NCI-H1436 (cell line): ENCODE data around the gene DDA1.
A peak's percentile ranks its signal among the peaks of the same experiment; 100 is the strongest.
"Not testable (repeated sequence)": the region's sequence is repeated elsewhere in the genome, so short reads cannot be mapped to it uniquely, and the experiment has no call there.

Source experiments
- DNase-seq: peaks from one replicate; lab custom pipeline; 2025; lab: John Stamatoyannopoulos, UW

DDA1 gene

GRCh38 chr19:17286752-17287151, 22.6 kb upstream of the DDA1 start:
- DNase-seq: no peak

- DNase-seq: no peak
These were observed 19.9 kb upstream of the DDA1 start for GRCh38 chr19:17289489-17289888.

- no peak for DNase-seq
These were observed 16.9 kb upstream of the DDA1 start for GRCh38 chr19:17292301-17293074.

GRCh38 chr19:17293605-17294004, 15.8 kb upstream of the DDA1 start:
- no peak for DNase-seq

GRCh38 chr19:17294051-17294891, 15.1 kb upstream of the DDA1 start:
- DNase-seq: no peak

- DNase-seq: not testable (repeated sequence)
These were observed 13.8 kb upstream of the DDA1 start for GRCh38 chr19:17295551-17295950.

- no peak for DNase-seq
These were observed 13.1 kb upstream of the DDA1 start for GRCh38 chr19:17296273-17296672.

GRCh38 chr19:17296976-17297375, 12.4 kb upstream of the DDA1 start:
- no peak for DNase-seq

- no peak for DNase-seq
These were observed 8.3 kb upstream of the DDA1 start for GRCh38 chr19:17300992-17301619.

GRCh38 chr19:17302391-17303166, 6.8 kb upstream of the DDA1 start:
- no peak for DNase-seq

GRCh38 chr19:17303167-17303939, 6.0 kb upstream of the DDA1 start, which contains the start of gene ABHD8:
ABHD8 (minus strand) TSS chr19:17303425; CDS start chr19:17301616, 1,809 bp downstream.
- DNase-seq: peak; percentile 94

GRCh38 chr19:17303940-17304267, 5.5 kb upstream of the DDA1 start:
- no peak for DNase-seq

GRCh38 chr19:17304386-17305215, 4.8 kb upstream of the DDA1 start:
- no peak for DNase-seq

- DNase-seq: no peak
These were observed 4.2 kb upstream of the DDA1 start for GRCh38 chr19:17305216-17305516.

- peak; percentile 97 for DNase-seq
These were observed 3.7 kb upstream of the DDA1 start, which contains the start of gene MRPL34 for GRCh38 chr19:17305517-17306284. MRPL34 (plus strand) TSS chr19:17305872; CDS start chr19:17305893, 21 bp downstream.

- no peak for DNase-seq
These were observed 3.1 kb upstream of the DDA1 start for GRCh38 chr19:17306285-17306714.

- DNase-seq: no peak
These were observed 1.4 kb upstream of the DDA1 start for GRCh38 chr19:17307876-17308377.

GRCh38 chr19:17309965-17310461, 650 bp downstream of the DDA1 start:
- no peak for DNase-seq
